Stimulated activated CD4-positive, alpha-beta T cell treated with anti-CD3 and anti-CD28 coated beads, Interleukin-12 subunit alpha, Interleukin-12 subunit beta, amount 100 ng/mL, for 48 hours (primary cell): ENCODE data around the gene RXFP1.
"Not testable (repeated sequence)": the region's sequence is repeated elsewhere in the genome, so short reads cannot be mapped to it uniquely, and the experiment has no call there.

Experiments
- DNase-seq, 3 donors: peaks; one replicate each; pipeline ENCODE4 v3.0.0-alpha.2; 2020; ENCODE audit warnings: low read depth in 2 of 3, low spot score in 1 of 3

Gene RXFP1

GRCh38 chr4:158610790-158611189, 89.1 kb downstream of the RXFP1 start:
- no peak for DNase-seq

DNA sequence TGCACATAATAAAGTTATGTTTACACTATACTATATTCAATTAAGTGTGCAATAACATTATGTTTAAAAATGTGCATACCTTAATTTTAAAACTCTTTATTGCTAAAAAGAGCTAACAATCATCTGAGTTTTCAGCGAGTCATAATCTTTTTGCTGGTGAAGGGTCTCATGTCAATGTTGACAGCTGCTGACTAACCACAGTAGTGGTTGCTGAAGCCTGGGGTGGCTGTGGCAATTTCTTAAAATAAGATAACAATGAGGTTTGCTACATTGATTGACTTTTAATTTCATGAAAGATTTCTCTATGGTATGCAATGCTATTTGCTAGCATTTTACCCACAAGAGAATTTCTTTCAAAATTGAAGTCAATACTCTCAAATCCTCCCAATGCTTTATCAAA, 91.4 kb downstream of the RXFP1 start:
- DNase-seq, result no peak

DNA sequence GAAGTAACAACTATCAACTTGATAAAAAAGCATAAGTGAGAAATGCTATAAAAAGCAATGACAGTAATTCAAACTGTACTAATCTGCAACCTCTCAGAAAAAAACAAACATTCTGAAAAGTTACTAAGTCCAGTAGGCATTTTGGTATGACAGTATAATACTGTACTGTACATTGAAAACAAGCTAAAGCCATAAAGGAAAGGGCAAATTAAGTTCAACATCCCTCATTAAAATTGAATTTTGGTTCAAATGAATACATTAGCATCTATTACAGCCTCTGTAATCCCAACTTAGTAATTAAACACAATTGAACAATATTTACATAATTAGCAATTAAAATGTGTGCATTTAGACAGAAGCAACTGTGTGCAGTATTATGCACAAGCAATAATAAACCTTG, 96.3 kb downstream of the RXFP1 start:
- no peak for DNase-seq

DNA sequence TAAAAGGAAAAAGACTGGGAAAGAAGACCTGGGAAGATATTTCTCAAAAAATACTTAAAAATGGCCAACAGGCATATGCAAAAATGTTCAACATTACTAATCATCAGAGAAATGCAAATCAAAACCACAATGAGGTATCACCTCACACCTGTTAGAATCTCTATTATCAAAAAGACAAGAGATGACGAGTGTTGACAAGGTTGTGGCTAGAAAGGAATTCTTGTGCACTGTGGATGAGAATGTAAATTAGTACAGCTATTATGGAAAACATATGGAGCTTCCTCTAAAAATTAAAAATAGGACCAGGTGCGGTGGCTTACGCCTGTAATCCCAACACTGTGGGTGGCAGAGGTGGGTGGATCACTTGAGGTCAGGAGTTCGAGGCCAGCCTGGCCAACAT, 100.0 kb downstream of the RXFP1 start:
- DNase-seq, result no peak

DNA sequence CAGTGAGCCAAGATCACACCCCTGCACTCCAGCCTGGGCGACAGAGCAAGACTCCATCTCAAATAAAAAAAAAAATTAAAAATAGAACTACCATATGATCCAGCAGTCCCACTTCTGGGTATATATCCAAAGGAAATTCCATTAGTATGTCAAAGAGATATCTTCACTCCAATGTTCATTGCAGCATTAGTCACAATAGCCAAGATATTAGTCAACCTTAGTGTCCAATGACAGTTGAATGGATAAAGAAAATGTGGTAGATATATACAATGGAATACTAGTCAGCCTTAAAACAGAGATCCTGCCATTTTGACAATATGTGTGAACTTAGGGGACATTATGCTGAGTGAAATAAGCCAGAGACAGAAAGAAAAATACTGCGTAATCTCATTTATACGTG, 100.6 kb downstream of the RXFP1 start:
- no peak for DNase-seq

GRCh38 chr4:158624889-158625478, 103.3 kb downstream of the RXFP1 start:
- no peak for DNase-seq

- DNase-seq, result no peak
Measured at GRCh38 chr4:158625544-158625943, 103.9 kb downstream of the RXFP1 start.

DNA sequence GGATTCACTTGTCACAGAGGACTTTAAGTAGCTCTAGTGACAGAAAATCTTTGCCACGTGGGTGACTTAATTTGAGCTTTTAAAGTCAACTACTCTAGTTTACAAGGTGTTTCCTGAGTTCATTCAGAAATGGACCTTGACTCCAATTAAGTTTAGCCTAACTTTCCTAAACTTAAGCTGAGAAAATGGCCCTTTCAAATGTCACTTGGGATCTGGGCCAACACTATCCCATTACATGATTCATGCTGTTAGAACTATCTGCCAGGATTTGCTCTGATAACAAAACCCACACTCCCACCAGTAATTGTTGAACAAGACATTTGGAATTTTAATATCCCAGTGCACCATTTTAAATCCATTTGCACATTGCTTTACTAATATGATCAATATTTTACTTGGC, 109.2 kb downstream of the RXFP1 start:
- no peak for DNase-seq

DNA sequence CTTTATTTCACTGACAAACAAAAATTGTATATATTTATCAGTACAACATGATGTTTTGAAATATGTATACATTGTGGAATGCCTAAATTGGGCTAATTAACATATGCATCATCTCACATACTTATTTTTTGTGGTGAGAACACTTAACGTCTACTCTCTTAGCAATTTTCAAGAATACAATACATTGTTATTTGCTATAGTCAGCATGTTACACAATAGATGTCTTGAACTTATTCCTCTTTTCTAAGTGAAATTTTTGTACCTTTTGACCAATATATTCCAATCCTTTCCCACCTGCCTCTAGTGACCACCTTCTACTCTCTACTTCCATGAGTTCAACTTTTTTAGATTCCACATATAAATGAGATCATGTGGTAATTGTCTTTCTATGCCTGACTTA, 114.9 kb downstream of the RXFP1 start:
- DNase-seq, result no peak

DNA sequence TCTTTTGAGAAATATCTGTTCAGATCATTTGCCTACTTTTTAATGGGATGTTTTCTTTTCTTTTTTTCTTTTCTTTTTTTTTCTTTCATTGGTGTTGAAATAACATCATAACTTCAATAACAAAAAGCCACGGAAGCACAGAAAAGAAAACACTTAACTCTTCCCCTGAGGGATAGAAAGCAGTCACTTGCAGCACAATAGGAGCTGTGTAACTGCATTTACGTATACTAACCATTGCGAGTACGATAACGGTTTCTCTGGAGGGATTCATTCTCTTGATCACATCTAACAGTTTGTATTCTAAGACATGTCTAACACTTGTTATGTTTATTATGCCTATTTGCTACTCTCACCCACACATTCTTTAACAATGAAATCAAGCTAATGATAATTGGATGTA, 122.7 kb downstream of the RXFP1 start:
- DNase-seq, result no peak

- no peak for DNase-seq
Measured at GRCh38 chr4:158644760-158645159, 123.1 kb downstream of the RXFP1 start.

- DNase-seq, result no peak
Measured at GRCh38 chr4:158649111-158649680, 127.5 kb downstream of the RXFP1 start.

GRCh38 chr4:158652920-158653319, 131.2 kb downstream of the RXFP1 start:
- DNase-seq, result no peak

GRCh38 chr4:158656439-158656838, 134.8 kb downstream of the RXFP1 start:
- DNase-seq, result no peak

GRCh38 chr4:158657291-158657690, 135.6 kb downstream of the RXFP1 start:
- DNase-seq, result no peak

- DNase-seq, result not testable (repeated sequence)
Measured at GRCh38 chr4:158663255-158663654, 141.6 kb downstream of the RXFP1 start.

DNA sequence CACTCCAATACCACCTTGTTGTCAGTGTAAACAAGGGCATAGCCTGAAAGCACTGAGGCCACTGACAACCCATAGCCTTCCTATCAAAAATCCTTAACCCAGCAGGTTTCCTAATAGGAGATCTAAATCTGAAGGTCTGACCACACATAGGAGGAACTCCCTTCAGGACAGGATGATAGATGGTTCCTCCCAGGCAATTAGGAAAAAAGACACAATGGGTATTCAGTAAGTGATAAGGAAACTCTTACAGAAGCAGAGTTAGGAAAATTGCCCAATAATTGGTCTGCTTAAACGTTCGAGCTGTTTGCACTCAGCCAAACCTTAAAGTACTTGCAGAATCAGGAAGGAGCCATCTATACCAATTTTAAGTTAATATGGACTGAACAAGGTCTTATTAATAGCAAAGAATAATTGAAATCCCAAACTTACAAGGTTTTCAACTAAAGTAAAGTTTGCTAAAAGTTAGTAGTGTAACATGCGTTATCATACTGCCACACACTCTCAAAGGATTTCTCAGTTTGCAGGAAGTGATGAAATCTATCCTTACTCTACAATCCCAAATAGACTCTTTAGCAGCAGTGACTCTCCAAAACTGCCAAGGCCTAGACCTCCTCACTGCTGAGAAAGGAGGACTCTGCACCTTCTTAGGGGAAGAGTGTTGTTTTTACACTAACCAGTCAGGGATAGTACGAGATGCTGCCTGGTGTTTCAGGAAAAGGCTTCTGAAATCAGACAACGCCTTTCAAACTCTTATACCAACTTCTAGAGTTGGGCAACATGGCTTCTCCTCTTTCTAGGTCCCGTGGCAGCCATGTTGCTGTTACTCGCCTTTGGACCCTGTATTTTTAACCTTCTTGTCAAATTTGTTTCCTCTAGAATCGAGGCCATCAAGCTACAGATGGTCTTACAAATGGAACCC, 142.3 kb downstream of the RXFP1 start:
- DNase-seq, result not testable (repeated sequence)

GRCh38 chr4:158664806-158665205, 143.1 kb downstream of the RXFP1 start:
- DNase-seq, result no peak

GRCh38 chr4:158666892-158667291, 145.2 kb downstream of the RXFP1 start:
- DNase-seq, result no peak

GRCh38 chr4:158667651-158668198, 146.0 kb downstream of the RXFP1 start:
- DNase-seq, result peak in 1 of 3 donors; percentile 9

- no peak for DNase-seq
Measured at GRCh38 chr4:158669310-158669709, 147.6 kb downstream of the RXFP1 start.
